ENCODE results near the gene CXCR5.

GRCh38 chr11:118913411-118914125 is 29.9 kb downstream of the CXCR5 start:
- TF ChIP-seq USF2 (IDR thresholded peaks at IDR 0.05; ENCODE audit: low read depth, low read length) (no peak), CTCF (conservative IDR thresholded peaks at IDR 0.05; ENCODE audit: low read depth, low read length) (no peak), POLR2A (IDR thresholded peaks at IDR 0.05; ENCODE audit: low read depth, low read length) (no peak), ELK1 (IDR thresholded peaks at IDR 0.05; ENCODE audit: borderline replicate concordance, low read depth, low read length) (no peak), FOS (IDR thresholded peaks at IDR 0.05; ENCODE audit: low read depth, low read length) (no peak), RAD21 (IDR thresholded peaks at IDR 0.05; ENCODE audit: low read length) (no peak), MXI1 (IDR thresholded peaks at IDR 0.05; ENCODE audit: borderline replicate concordance, low read depth, low read length) (no peak), CHD1 (IDR thresholded peaks at IDR 0.05; ENCODE audit: low read depth, low read length) (no peak), RFX5 (IDR thresholded peaks at IDR 0.05; ENCODE audit: low read depth, low read length) (no peak), BHLHE40 (IDR thresholded peaks at IDR 0.05; ENCODE audit: low read depth, low read length) (no peak), SMC3 (IDR thresholded peaks at IDR 0.05; ENCODE audit: low read depth, low read length) (no peak), MAFK (IDR thresholded peaks at IDR 0.05; ENCODE audit: low read depth, low read length) (no peak)
